Activated gamma-delta T cell treated with anti-CD3 and anti-CD28 coated beads, Interleukin-2, amount 50 U/mL, for 16 hours (primary cell): ENCODE data around the gene SVOPL.
"Not testable (repeated sequence)": the region's sequence is repeated elsewhere in the genome, so short reads cannot be mapped to it uniquely, and the experiment has no call there.

Source experiments
- DNase-seq: peaks from one replicate; pipeline ENCODE4 v3.0.0-alpha.2; 2020; ENCODE audit warnings: low read depth

Gene SVOPL

GRCh38 chr7:138700857-138701536 is at the start of gene SVOPL:
Gene SVOPL (minus strand): TSS chr7:138701362. CDS start chr7:138679045, 22,317 bp downstream.
- DNase-seq, result no peak

- DNase-seq, result no peak
Measured at GRCh38 chr7:138750473-138750872, 49.3 kb upstream of the SVOPL start.

- DNase-seq, result no peak
Measured at GRCh38 chr7:138749960-138750359, 48.8 kb upstream of the SVOPL start.

- DNase-seq, result no peak
Measured at GRCh38 chr7:138748666-138749065, 47.5 kb upstream of the SVOPL start.

GRCh38 chr7:138746073-138746472 is 44.9 kb upstream of the SVOPL start:
- no peak for DNase-seq

GRCh38 chr7:138745189-138745588 is 44.0 kb upstream of the SVOPL start:
- no peak for DNase-seq

- no peak for DNase-seq
Measured at GRCh38 chr7:138741453-138741735, 40.2 kb upstream of the SVOPL start.

- DNase-seq, result no peak
Measured at GRCh38 chr7:138739859-138740258, 38.7 kb upstream of the SVOPL start.

GRCh38 chr7:138738551-138739335 is 37.6 kb upstream of the SVOPL start:
- DNase-seq, result peak; percentile 78

- no peak for DNase-seq
Measured at GRCh38 chr7:138738114-138738513, 37.0 kb upstream of the SVOPL start.

GRCh38 chr7:138735399-138735798 is 34.2 kb upstream of the SVOPL start:
- no peak for DNase-seq

GRCh38 chr7:138731733-138732132 is 30.6 kb upstream of the SVOPL start:
- not testable (repeated sequence) for DNase-seq

GRCh38 chr7:138729444-138729843 is 28.3 kb upstream of the SVOPL start:
- no peak for DNase-seq

- no peak for DNase-seq
Measured at GRCh38 chr7:138727336-138728099, 26.4 kb upstream of the SVOPL start.

- DNase-seq, result no peak
Measured at GRCh38 chr7:138726288-138726687, 25.1 kb upstream of the SVOPL start.

GRCh38 chr7:138720286-138720685 is 19.1 kb upstream of the SVOPL start:
- no peak for DNase-seq

GRCh38 chr7:138716889-138717288 is 15.7 kb upstream of the SVOPL start:
- DNase-seq, result no peak

- DNase-seq, result no peak
Measured at GRCh38 chr7:138713191-138713590, 12.0 kb upstream of the SVOPL start.

GRCh38 chr7:138712652-138713051 is 11.5 kb upstream of the SVOPL start:
- no peak for DNase-seq

- DNase-seq, result no peak
Measured at GRCh38 chr7:138710536-138711385, 9.6 kb upstream of the SVOPL start.

- DNase-seq, result no peak
Measured at GRCh38 chr7:138705167-138705566, 4.0 kb upstream of the SVOPL start.

- DNase-seq, result no peak
Measured at GRCh38 chr7:138701537-138701923, 368 bp upstream of the SVOPL start.
